ENCODE measurements around the gene LPAR1. TPM values are rescaled to one million over a fixed set of nuclear protein-coding genes. Genes with fewer than 3 reads are reported as not detected.

The LPAR1 gene
- total and polyA plus RNA-seq, 2 of the 8 experiments (the other 6 are each of a cell fraction or from before 2014, with no cell fraction given), result 3.4 to 5.1 TPM

GRCh38 chr9:111004936-111005335 is 33.3 kb downstream of the LPAR1 start:
- no peak overlapping the region for H4K5ac ChIP-seq (ENCODE audit: insufficient read length, low read depth, low read length)
- CTCF ChIA-PET (ENCODE audit: partially characterized antibody), result interaction anchor here (0.6 to 2.6 kb wide), 4 partner anchors 31 to 375 kb away, joined by 3 to 7 read pairs (median 3); no protein-coding TSS in a partner anchor
- H3K4me3 ChIP-seq (ENCODE audit: extremely low read depth in 1 of 4, insufficient read depth in 2 of 4, low read depth in 3 of 4, low read length in 4 of 4), result no peak overlapping the region
- no peak for TF ChIP-seq TAF1 (IDR thresholded peaks at IDR 0.05; ENCODE audit: low read depth, low read length)
- peaks cover 0 to 3% (median 0%) of the 10 kb centered on the region in 4 experiments; a peak in 1 of 7 replicates for H3K4me1 ChIP-seq (replicated peaks in 1 of 4; ENCODE audit: control insufficient read depth in 3 of 4, insufficient read depth in 4 of 4, low read length in 3 of 4)
- no peak overlapping the region for H4K91ac ChIP-seq (replicated peaks; ENCODE audit: insufficient read length, low read length)
- no peaks in the 10 kb centered on the region; a peak in 1 of 7 replicates for H3K27me3 ChIP-seq (replicated peaks in 1 of 4; ENCODE audit: control insufficient read depth in 3 of 4, extremely low read depth in 1 of 4, insufficient read depth in 3 of 4, low read length in 3 of 4)
- no peak for DNase-seq (ENCODE audit: low read depth in 1 of 2, low spot score in 2 of 2)
- no peak overlapping the region for H4K8ac ChIP-seq (ENCODE audit: extremely low read depth, insufficient read depth, low read length)
- no peak for FAIRE-seq
- POLR2A ChIA-PET (ENCODE audit: partially characterized antibody), result no interaction called here
- H2BK120ac ChIP-seq (replicated peaks; ENCODE audit: low read depth, low read length), result no peak overlapping the region
- no peak overlapping the region for H3K14ac ChIP-seq (ENCODE audit: insufficient read length)
- no peaks in the 10 kb centered on the region for H3K36me3 ChIP-seq (ENCODE audit: control insufficient read depth in 2 of 4, insufficient read depth in 4 of 4, low read length in 3 of 4)
- no peak overlapping the region for H3K27ac ChIP-seq (ENCODE audit: low read depth, low read length)
- H3K23me2 ChIP-seq (ENCODE audit: low read depth, low read length), result no peaks in the 10 kb centered on the region
- no peak overlapping the region for H3K18ac ChIP-seq (ENCODE audit: extremely low read depth, low read length)
- H2BK15ac ChIP-seq (ENCODE audit: low read length), result no peak overlapping the region
- no peaks in the 10 kb centered on the region for H3K9me3 ChIP-seq (ENCODE audit: insufficient read depth in 2 of 2, low read depth in 1 of 2, low read length in 1 of 2)
- 90% methylated on average over 5 of the region's 5 CpGs; no CpG with 5 or more reads in 1 of the 2 experiments for WGBS, 2 experiments (ENCODE audit: extremely low coverage in 1 of 2, insufficient coverage in 1 of 2, insufficient read length in 1 of 2, insufficient replicate concordance in 2 of 2, low coverage in 1 of 2, low lambda C conversion rate in 2 of 2, missing lambda C conversion rate in 1 of 2)
- H3K56ac ChIP-seq (replicated peaks; ENCODE audit: insufficient read length, low read depth, low read length), result no peak overlapping the region
- no peaks in the 10 kb centered on the region for H4K20me1 ChIP-seq (replicated peaks in 1 of 2; ENCODE audit: control insufficient read depth in 1 of 2, insufficient read depth in 2 of 2, low read length in 2 of 2)
- H3K79me1 ChIP-seq (ENCODE audit: low read depth, low read length), result no peaks in the 10 kb centered on the region
- no peak overlapping the region for H2BK20ac ChIP-seq (ENCODE audit: low read length)
- no peak overlapping the region for H3K4me2 ChIP-seq (ENCODE audit: insufficient read depth in 1 of 2, low read depth in 2 of 2, low read length in 2 of 2)
- no peak overlapping the region for H3K23ac ChIP-seq (ENCODE audit: insufficient read length)
- no peak overlapping the region for H2AFZ ChIP-seq (ENCODE audit: low read length)
- no peak overlapping the region for H3K4ac ChIP-seq (replicated peaks; ENCODE audit: insufficient read length, low read depth, low read length)
- no peak overlapping the region for H3K9ac ChIP-seq (replicated peaks in 1 of 4; ENCODE audit: extremely low read depth in 1 of 4, low read depth in 3 of 4, low read length in 3 of 4)
- H3K79me2 ChIP-seq (ENCODE audit: control insufficient read depth in 1 of 2, insufficient read depth in 2 of 2, low read length in 2 of 2), result no peaks in the 10 kb centered on the region
- no peak overlapping the region for H2AK5ac ChIP-seq (ENCODE audit: low read depth, low read length)
- H2BK12ac ChIP-seq (ENCODE audit: low read depth, low read length), result no peak overlapping the region
- no peak overlapping the region for H2BK5ac ChIP-seq (ENCODE audit: low read depth, low read length)
